Stimulated activated CD4-positive, alpha-beta T cell treated with anti-CD3 and anti-CD28 coated beads, Interleukin-12 subunit alpha, Interleukin-12 subunit beta, amount 100 ng/mL, for 4 hours (primary cell): Measurements from ENCODE around the gene PYGB.
"Not testable (repeated sequence)": the region's sequence is repeated elsewhere in the genome, so short reads cannot be mapped to it uniquely, and the experiment has no call there.

ENCODE experiments used
- DNase-seq: peaks from one replicate; pipeline ENCODE4 v3.0.0-alpha.2; 2020

Gene PYGB

DNA sequence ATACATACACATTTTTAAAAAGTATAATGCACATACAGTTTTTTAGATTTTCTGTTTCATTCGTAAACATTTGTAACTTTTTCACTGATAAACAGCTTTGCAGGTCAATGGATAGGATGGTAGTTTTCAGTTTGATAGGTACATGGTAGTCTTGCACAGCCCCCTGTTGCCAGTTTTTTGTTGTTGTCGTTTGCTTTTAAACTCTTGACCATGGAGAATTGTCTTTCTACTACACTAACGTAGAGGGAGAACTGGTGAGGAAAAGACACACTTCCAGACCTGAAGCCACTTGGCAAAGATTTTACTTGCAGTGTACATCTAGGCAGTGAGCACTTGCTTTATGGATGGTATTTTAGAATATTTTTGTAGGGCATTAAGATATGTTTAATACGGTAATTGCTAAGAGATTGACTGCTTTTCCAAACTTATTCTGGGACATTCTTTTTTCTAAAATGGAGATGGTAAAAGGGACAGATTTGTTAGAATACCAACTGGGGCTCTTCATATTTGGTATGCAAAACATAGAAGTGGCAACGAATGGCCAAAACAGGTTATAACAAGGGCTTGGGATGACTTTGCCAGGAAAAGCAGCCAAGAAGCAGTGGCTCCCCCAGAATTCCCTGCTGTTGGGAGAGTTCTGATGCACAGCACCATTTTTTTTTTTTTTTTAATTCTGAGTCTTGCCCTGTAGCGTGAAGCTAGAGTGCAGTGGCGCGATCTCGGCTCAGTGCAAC is 1.5 kb downstream of the PYGB start:
- no peak for DNase-seq

DNA sequence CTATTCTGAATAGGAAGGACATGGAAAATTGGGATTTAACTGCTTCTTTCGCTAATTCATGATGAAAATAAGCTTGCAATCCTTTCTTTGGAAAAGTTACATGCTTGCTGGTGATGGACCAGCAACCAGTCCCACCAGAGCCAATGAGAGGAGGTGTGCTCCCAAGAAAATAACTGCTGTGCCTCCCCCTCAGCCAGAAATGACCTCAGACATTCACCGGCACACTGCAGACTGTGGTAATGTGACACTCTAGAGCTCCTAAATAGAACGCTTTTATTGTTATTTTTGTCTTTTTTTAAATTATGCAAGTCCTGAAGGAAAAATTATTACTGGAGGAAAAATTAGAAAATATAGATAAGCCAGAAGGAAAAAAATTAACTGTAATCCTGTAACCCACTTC is 2.6 kb downstream of the PYGB start:
- no peak for DNase-seq

DNA sequence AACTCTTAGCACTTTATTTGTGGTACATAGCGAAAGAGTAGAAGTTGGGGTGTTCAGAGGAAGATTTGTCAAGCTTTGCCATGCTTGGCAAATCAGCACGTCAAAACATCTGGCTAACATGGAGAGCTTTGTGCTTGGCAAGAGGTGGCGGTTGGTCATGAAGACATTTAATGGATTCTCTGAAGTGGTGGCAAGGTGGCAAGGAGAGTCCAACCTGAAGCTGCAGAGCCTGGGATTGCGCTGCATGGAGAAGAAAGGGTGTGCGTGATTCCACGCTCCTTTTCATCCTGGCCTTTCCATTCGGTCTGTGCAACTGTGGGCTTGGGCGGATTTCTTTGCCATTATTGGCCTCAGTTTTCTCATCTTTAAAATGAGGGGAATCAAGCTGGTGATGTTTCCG is 3.1 kb downstream of the PYGB start:
- DNase-seq: no peak

DNA sequence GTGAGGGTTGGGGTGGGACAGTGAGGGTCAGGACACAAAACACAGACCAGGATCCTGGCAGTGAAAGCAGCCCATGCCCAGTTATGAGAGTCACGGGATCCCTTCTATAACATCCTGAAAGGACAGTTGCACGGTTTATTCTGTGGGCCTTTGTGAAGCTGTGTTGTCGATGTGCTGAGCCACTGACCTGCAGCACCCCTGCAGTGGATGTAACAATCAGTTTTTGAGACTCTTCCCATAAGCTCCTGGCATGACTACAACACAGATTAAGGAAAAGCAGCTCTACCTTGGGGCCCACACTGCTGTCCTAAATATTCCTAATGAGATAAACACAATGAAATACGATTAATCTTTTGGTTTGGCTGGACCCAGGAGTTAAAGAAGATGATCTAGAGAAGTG is 3.7 kb downstream of the PYGB start:
- DNase-seq: no peak

DNA sequence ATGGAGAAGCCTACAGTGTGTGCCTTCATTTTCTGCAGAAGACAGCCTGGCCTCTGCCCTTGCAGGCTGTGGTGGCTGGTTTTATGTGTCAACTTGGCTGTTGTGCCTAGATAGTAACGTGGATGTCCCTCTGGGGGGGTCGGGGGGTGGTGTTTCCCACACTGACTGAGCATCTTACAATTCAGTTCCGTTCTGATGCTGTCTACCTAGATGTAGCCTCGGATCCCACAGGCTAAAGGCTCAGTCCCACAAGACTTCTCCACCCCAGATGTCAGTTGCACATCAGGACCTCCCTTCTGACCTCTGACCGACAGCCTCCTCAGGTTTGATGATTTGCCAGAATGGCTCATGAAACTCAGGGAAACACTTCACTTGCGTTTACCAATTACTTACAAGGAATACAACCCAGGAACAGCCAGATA is 4.4 kb downstream of the PYGB start:
- no peak for DNase-seq

DNA sequence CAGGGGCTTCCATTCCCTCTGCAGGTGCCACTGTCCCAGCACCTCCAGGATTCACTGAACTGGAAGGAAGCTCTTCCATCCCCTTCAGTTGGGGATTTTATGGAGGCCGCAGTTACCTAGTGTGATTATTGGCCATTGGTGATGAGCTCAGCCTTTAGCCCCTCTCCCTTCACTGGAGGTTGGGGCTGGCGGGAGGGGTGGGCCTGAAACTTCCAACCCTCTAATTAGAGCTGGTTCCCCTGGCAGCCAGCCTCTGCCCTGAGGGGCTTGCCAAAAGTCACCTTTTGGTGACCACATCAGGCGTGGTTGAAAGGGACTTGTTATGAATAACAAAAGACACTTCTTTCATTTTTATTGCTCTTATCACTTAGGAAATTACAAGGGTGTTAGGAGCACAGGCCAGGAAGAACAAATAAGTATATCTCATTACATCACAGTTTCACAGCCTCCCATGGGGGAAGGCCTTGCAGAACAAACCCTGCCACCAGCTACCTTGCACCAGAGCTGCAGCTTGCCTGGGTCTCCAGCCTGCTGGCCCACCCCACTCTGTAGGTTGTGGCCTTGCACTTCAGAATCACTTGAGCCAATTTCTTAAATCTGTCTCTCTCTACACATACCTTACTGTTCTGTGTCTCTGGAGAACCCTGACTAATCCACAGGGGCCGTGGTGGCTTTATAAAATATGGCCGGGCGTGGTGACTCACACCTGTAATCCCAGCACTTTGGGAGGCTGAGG is 5.0 kb downstream of the PYGB start:
- no peak for DNase-seq

DNA sequence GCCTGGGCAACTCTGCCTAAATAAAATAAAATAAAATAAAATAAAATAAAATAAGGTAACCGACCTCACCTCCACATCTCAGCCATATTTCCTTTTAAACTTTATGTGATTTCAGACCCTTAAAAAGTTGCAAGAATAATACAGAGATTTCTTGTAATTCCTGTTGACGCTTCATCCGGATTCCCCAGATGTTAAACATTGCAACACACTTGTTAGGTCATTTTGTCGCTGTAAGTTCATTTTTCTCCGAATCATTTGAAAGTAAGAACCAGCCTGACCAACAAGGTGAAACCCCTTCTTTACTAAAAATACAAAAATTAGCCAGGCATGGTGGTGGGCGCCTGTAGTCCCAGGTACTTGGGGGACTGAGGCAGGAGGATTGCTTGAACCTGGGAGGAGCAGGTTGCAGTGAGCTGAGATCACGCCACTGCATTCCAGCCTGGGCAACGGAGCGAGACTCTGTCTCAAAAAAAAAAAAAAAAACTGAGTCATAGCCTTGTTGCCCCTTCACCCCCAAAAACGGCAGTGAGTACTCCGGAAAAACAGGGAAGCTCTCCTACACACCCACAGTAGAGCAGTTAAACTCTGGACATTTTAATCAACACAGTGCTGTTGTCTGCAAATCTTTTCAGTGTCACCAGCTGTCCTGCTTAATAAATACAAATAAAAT is 5.9 kb downstream of the PYGB start:
- DNase-seq: no peak

DNA sequence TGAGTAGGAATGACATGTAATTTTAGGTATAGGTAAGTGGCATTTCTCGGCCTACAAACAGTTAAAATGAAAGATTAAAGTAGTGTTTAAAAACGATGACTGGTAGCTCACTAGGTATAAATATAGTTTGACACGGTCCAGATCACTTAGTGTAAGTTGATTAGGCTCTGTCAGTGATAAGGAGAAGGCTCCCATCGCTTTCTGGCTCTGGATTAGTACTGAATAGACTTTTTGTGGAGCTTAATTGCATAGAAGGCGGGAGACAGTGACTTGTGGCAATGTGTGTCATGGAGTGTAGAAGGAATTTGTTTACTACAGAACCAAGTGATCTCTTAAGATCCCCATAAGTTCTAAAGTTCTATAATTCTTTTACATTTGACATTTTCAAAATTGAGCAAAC is 6.7 kb downstream of the PYGB start:
- DNase-seq: no peak

DNA sequence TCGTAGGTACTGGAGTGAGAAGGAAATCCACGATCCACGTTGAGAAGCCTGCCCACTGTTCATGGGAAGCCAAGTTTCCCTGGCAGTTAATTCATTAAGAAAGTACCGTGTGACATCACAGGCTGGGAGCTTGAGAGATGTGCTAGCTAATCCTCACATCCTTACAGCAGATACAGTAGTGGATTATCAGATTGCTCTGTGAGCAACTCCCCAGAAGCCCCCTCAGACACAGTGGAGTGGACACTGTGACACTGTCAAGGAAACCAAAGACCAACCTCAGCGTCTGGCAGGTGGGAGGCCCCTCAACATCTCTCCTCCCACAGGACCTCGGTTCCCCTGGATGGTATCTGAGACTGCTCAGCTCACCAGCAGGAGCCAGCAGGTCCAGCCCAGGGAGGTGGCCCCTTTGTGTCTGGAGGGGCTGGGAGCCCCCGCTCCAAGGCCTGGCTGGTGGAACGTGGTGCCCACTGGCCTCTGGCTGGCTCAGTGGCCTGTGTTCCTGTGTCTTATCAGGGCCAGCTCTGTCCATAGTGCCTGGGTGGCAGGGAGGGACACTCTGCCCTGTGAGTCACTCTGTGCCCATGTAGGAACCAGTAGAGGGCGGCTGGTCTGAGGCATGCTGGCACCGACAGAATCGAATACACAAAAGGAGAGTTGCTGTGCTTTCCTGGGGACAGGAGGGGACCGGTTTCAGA is 7.2 kb downstream of the PYGB start:
- no peak for DNase-seq

DNA sequence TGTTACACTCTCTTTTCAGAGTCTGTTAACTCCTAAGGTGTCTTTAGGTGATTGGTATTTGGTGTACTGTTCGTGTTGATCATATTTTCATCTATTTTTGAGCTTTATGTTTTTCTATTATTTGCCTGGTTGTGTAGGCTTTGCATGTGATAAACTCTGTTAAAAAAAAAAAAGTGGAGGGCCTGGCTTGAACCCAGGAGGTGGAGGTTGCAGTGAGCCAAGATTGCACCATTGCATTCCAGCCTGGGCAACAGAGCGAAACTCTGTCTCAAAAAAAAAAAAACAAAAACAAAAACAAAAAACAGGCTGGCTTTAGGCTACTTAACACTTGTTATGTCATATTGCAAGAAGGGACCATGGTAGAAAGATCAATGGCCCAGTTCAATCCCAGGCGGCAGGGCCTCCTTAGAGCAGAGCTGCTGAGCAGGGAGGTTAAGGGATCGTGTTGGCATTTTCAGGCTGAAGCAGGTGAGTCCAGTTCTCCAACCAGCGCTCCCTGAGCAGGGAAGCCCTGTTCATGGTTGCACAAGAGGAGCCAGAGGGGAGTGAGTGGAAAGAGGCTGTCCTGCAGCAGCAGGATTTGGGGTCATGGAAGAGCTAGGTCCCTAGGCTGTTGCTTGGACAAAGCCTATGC is 8.5 kb downstream of the PYGB start:
- no peak for DNase-seq

DNA sequence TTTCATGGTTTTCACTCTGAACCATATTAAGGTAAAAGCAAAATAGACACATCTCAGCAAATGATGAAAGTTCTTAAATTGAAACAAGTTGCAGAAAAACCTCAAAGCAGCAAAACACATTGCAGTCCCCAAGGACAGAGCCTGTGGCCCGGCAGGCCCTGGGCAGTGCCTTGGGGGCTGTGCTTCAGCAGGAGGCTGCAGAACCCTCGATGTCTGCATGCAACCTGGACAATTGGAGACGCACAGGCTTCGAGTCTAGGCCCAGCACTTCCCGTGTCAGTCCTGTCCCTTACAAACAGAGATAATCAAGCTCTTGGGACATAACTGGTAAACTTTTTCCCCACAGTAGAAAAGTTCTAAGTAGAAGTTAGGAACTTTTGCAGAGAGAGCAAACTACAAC is 9.2 kb downstream of the PYGB start:
- no peak for DNase-seq

DNA sequence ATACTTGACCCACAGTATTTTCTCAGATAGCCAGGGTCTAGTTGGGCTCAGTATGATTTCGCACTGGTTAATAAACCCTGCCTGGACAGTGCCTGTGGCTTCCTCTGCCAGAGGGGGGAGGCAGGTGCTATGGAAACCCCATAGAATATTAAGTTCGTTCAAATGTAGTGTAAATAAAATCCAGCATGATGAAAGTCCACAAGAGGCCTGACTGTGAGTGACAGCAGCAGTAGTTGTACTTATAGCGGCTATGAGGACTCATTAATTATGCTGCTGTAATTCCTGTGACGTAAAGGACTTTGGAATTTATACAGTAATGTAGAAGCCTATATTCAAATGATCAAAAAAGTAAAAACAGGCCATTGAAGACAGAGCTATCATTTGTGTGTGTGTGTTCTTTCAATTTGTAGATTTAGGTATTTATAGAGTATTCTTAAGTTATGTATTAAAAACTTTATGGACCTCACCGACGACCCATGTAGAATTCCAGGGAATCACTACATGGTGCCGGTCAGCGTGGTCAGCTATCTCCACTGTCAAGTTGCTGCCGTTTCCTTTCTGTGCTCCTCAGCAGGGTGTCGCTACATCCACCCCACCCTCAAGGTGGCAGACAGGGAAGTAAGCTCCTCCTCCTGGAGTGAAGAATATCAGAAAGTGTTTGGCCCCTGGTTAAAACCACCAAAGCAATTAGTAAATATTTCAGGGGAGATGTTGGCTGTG is 10.0 kb downstream of the PYGB start:
- DNase-seq: no peak

DNA sequence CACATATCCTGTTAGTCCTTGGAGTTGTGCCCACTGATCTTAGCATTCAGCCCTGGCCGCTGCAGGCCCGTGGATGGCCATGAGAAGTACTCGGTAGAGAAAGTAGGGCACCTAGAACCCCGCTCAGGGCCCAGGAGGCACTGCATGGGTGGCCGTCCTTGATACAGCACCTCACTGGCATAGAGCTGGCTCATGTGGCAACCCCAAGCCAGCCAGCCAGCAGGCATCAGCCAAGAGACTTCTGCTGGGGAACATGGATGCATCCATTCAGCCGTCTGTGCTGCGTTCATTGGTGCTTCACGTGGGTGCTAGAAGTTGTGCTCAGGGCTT is 10.6 kb downstream of the PYGB start:
- no peak for DNase-seq

DNA sequence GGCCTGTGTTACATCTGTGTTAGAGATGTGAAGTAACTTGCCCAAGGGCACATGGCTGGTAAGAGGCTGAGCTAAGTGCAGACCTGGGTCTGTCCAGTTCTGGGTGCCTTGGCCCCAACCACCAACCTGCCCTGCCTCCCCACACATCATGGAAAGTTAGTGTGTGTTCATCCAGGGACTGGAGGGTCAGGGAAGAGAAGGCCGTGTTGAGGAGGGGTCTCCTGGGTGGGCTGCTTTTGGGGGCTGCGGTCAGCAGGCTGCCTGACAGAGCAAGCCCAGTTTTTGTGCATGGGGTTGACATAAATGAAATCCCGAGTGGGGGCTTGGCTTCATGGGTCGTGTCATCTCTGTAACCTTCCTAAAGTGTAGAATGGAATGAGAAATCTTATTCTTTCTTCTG is 10.9 kb downstream of the PYGB start:
- DNase-seq: no peak

DNA sequence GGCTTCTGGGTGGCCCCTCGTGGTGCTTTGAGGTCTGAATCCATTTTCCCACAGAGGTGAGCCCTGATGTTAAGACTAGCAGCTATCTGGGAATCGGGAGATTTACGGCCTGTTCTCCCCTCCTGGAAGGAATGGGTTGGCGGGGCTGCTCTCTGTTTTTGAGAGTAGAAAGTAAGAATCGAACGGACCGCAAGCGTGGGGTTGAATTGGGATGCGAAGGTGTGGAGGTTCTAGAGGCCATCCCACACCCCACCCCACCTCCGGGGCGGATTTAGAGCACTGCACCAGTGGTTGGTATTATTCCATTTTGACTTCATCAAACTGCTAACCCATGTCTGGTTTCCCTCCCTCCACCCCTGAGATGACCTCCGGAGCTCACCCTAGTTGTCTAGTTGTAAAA is 11.5 kb downstream of the PYGB start:
- DNase-seq: no peak

DNA sequence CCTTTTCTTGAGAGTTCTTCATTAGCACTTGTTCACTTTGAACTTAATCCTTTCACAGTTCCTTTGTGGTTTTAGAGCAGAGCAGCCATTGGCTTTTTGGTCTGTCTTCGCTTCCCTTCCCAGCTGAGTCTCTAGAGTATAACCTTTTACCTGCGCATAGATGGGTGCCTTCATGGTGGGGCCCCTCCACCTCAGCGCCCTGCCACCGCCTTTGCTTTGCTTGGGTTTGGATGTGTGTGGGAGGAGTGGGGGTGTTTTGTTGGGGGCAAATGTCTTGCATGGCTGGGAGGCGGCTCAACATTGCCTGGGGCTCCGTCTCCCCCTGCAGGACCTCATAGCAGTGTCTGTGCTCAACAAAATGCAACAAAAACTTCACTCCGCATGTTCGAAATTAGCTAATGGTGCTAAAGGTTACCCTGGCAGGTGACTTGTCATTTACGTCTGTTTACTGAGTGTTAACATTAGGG is 11.9 kb downstream of the PYGB start:
- DNase-seq: no peak

DNA sequence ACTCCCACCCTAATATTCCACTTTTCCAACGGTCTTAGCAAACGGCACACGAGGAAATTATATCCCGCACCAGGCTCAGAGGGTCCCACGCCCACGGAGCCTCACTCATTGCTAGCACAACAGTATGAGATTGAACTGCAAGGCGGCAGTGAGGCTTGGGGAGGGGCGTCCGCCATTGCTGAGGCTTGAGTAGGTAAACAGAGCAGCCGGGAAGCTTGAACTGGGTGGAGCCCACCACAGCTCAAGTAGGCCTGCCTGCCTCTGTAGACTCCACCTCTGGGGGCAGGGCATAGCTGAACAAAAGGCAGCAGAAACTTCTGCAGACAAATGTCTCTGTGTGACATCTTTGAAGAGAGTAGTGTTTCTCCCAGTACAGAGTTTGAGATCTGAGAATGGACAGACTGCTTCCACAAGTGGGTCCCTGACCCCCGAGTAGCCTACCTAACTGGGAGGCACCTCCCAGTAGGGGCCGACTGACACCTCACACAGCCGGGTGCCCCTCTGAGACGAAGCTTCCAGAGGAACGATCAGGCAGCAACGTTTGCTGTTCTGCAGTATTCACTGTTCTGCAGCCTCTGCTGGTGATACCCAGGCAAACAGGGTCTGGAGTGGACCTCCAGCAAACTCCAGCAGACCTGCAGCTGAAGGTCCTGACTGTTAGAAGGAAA is 13.0 kb downstream of the PYGB start:
- not testable (repeated sequence) for DNase-seq

DNA sequence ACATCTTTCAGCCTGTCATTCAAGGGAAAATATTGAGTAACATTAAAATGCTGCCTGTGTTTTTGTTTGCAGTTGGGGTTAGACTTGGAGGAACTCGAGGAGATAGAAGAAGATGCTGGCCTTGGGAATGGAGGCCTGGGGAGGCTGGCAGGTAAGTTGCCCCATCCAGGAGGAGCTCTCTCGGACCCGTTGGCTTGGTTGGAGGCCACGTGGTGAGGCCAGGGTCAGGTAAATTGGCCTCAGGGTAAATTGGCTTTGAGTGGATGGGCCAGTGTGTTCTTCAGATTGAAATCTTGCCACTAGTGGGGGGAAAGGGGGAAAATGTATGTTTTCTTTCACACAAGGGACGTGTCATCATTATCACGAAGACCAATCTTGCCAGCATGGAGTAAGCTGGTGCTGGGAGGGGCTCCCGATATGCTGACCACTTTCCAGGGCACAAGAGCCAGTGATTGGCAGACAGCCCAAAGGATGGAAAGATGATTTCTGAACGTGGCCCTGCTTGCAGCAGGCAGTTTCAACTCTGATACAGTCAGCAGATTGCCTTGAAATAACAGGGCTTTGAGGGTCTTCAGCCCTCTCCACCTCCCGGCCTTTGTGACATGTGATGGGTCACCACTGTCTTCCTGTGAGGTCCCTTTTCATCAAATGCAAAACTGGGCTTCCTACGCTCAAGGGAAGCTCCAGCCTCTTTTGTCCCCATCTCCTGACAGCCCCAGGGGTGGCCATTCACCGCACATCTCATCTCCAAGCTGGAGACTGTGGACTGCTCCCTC is 21.4 kb downstream of the PYGB start:
- no peak for DNase-seq

DNA sequence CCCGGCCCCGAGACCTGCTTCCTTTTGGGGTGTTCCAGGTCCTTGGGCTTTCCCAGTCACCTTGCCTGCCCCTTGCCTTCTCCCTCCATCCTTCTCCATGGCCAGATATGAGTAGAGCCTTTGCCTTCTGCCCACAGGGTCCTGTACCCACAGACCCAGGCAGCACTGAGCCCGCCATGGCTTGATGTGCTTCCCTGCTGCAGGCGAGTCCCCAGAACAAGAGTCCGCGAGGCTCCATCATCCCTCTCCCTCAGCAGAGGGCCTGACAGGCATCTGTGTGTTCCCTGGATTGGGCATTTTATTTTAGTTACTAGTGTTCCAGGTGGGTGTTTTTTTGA is 21.9 kb downstream of the PYGB start:
- no peak for DNase-seq

DNA sequence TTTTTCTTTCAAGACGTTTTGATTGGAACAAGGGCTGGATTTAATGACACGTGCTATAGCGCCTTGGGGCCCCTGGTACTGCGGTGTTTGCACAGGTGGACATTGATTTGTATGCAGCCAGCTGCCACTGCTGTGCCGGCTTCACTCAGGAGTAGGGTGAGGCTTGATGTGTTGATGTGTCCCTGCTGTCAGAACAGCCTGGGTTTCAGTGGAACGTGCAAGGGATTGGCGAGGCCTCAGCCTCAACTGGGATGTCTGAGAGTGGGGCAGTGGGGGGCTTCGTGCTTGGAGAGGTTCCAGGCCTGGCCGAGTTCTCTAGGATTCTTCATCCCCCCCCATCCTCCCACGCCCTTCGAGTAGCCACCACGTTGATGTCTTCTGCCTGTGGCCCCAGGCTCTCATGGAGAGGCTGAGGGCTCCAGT is 23.0 kb downstream of the PYGB start:
- DNase-seq: no peak
